ENCODE data around the gene LARP4B. TPM values are rescaled to one million over a fixed set of nuclear protein-coding genes. Genes with fewer than 3 reads are reported as not detected.

LARP4B gene
- total RNA-seq, 1 donor from 2014 or later, result 33.1 TPM

DNA sequence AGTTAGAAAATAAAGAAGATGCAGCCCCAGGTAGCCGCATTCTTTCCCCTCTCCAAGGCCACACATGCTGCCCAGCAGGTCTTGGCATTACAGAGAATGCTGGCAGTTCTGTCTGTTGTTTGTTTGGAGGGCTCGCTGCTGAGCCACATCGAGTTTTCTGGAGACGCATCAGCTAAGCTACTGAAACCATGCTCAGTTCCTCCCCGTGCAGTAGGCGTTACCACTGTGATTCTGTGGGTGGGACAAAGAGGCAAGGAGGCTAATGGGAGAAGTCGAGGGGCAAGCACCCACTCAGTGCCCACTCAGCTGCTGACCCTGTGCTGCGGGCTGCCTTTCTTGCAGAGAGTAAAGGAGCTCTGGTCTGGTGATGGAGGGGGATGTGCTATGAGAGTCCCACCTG is 41.3 kb upstream of the LARP4B start:
- no peaks in the 10 kb centered on the region for H4K20me1 ChIP-seq (ENCODE audit: low read depth)
- H3K9ac ChIP-seq, result no peak overlapping the region
- no peaks in the 10 kb centered on the region for H3K36me3 ChIP-seq
- H3K4me1 Mint-ChIP-seq, result peaks cover 15% of the 10 kb centered on the region
- H3K9me3 ChIP-seq (ENCODE audit: low read depth), result no peaks in the 10 kb centered on the region
- TF ChIP-seq, protein P1, sequence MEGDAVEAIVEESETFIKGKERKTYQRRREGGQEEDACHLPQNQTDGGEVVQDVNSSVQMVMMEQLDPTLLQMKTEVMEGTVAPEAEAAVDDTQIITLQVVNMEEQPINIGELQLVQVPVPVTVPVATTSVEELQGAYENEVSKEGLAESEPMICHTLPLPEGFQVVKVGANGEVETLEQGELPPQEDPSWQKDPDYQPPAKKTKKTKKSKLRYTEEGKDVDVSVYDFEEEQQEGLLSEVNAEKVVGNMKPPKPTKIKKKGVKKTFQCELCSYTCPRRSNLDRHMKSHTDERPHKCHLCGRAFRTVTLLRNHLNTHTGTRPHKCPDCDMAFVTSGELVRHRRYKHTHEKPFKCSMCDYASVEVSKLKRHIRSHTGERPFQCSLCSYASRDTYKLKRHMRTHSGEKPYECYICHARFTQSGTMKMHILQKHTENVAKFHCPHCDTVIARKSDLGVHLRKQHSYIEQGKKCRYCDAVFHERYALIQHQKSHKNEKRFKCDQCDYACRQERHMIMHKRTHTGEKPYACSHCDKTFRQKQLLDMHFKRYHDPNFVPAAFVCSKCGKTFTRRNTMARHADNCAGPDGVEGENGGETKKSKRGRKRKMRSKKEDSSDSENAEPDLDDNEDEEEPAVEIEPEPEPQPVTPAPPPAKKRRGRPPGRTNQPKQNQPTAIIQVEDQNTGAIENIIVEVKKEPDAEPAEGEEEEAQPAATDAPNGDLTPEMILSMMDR (IDR thresholded peaks at IDR 0.05), result no peak
- TF ChIP-seq EZH2phosphoT487 (IDR thresholded peaks at IDR 0.05) (no peak), EZH2 (IDR thresholded peaks at IDR 0.05) (no peak)
- no peaks in the 10 kb centered on the region for H3K27me3 ChIP-seq
- DNase-seq (ENCODE audit: low spot score), result no peak
- H3K9me3 Mint-ChIP-seq, result peaks cover 14% of the 10 kb centered on the region
- H3K27ac ChIP-seq, result no peak overlapping the region
- H3K4me3 ChIP-seq, result no peak overlapping the region
- no peak overlapping the region for H3K4me3 Mint-ChIP-seq
- peaks cover 5% of the 10 kb centered on the region for H3K4me1 ChIP-seq
- H3K79me2 ChIP-seq (ENCODE audit: low read depth), result no peaks in the 10 kb centered on the region
- peaks cover 5% of the 10 kb centered on the region for H3K36me3 Mint-ChIP-seq
- no peak overlapping the region for H3K27ac Mint-ChIP-seq
- no peaks in the 10 kb centered on the region for H3K27me3 Mint-ChIP-seq (ENCODE audit: insufficient read depth, low read depth)
- no peaks in the 10 kb centered on the region for H3F3A ChIP-seq (ENCODE audit: low read depth)
- H2AFZ ChIP-seq (replicated peaks), result no peak overlapping the region
- H3K4me2 ChIP-seq, result no peak overlapping the region

- no peak overlapping the region for H3K27ac ChIP-seq
- TF ChIP-seq EZH2 (IDR thresholded peaks at IDR 0.05) (no peak), EZH2phosphoT487 (IDR thresholded peaks at IDR 0.05) (no peak)
- TF ChIP-seq, protein P1 (IDR thresholded peaks at IDR 0.05), result no peak
- no peaks in the 10 kb centered on the region for H3K9me3 ChIP-seq (ENCODE audit: low read depth)
- no peaks in the 10 kb centered on the region for H3K27me3 Mint-ChIP-seq (ENCODE audit: insufficient read depth, low read depth)
- H3K9me3 Mint-ChIP-seq, result peaks cover 11% of the 10 kb centered on the region
- no peak overlapping the region for H2AFZ ChIP-seq (replicated peaks)
- H3K9ac ChIP-seq, result no peak overlapping the region
- no peaks in the 10 kb centered on the region for H4K20me1 ChIP-seq (ENCODE audit: low read depth)
- H3K4me3 ChIP-seq, result no peak overlapping the region
- peaks cover 2% of the 10 kb centered on the region for H3K36me3 Mint-ChIP-seq
- H3K27ac Mint-ChIP-seq, result no peak overlapping the region
- peaks cover 5% of the 10 kb centered on the region for H3K4me1 ChIP-seq
- H3K4me1 Mint-ChIP-seq, result peaks cover 15% of the 10 kb centered on the region
- no peaks in the 10 kb centered on the region for H3F3A ChIP-seq (ENCODE audit: low read depth)
- H3K4me3 Mint-ChIP-seq, result no peak overlapping the region
- no peaks in the 10 kb centered on the region for H3K79me2 ChIP-seq (ENCODE audit: low read depth)
- H3K4me2 ChIP-seq, result no peak overlapping the region
- no peak for DNase-seq (ENCODE audit: low spot score)
- H3K36me3 ChIP-seq, result no peaks in the 10 kb centered on the region
- H3K27me3 ChIP-seq, result no peaks in the 10 kb centered on the region
Observed at GRCh38 chr10:971613-972012, 40.1 kb upstream of the LARP4B start.

GRCh38 chr10:971150-971542 is 39.6 kb upstream of the LARP4B start:
- Histone ChIP-seq H3K4me3 (no peak overlapping the region), H3K9me3 (ENCODE audit: low read depth) (no peaks in the 10 kb centered on the region), H3K36me3 (no peaks in the 10 kb centered on the region), H4K20me1 (ENCODE audit: low read depth) (no peaks in the 10 kb centered on the region), H3K27ac (no peak overlapping the region), H2AFZ (replicated peaks) (no peak overlapping the region), H3F3A (ENCODE audit: low read depth) (no peaks in the 10 kb centered on the region), H3K79me2 (ENCODE audit: low read depth) (no peaks in the 10 kb centered on the region), H3K4me1 (peaks cover 5% of the 10 kb centered on the region), H3K9ac (no peak overlapping the region), H3K27me3 (no peaks in the 10 kb centered on the region), H3K4me2 (no peak overlapping the region)
- H3K4me3 Mint-ChIP-seq, result no peak overlapping the region
- H3K27me3 Mint-ChIP-seq (ENCODE audit: insufficient read depth, low read depth), result no peaks in the 10 kb centered on the region
- TF ChIP-seq EZH2phosphoT487 (IDR thresholded peaks at IDR 0.05), result no peak
- TF ChIP-seq EZH2 (IDR thresholded peaks at IDR 0.05), result no peak
- TF ChIP-seq, protein P1 (IDR thresholded peaks at IDR 0.05), result no peak
- H3K27ac Mint-ChIP-seq, result no peak overlapping the region
- DNase-seq (ENCODE audit: low spot score), result no peak
- peaks cover 7% of the 10 kb centered on the region for H3K9me3 Mint-ChIP-seq
- peaks cover 15% of the 10 kb centered on the region for H3K4me1 Mint-ChIP-seq
- H3K36me3 Mint-ChIP-seq, result no peaks in the 10 kb centered on the region

All from neural progenitor cell (in vitro differentiated cells).